ENCODE results near the gene ZNF750.

DNA sequence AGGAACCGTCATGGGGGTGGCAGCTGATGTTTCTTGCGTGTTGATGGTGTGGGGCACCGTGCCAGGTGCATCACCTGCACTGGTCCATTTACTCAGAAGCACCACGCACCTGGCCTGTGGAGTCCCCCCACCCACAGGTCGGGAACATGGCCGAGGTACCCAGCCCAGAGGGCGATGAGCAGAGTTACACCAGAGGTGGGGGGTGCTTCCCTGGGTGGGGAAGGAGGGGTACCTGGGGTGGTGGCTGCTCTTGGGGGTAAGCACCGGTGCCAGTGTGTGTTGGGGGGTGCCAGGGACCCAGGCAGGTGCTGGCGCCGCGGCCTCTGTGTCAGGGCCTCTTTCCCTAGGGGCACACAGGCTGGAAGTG is 5.0 kb upstream of the ZNF750 start:
- TF ChIP-seq, protein P1, sequence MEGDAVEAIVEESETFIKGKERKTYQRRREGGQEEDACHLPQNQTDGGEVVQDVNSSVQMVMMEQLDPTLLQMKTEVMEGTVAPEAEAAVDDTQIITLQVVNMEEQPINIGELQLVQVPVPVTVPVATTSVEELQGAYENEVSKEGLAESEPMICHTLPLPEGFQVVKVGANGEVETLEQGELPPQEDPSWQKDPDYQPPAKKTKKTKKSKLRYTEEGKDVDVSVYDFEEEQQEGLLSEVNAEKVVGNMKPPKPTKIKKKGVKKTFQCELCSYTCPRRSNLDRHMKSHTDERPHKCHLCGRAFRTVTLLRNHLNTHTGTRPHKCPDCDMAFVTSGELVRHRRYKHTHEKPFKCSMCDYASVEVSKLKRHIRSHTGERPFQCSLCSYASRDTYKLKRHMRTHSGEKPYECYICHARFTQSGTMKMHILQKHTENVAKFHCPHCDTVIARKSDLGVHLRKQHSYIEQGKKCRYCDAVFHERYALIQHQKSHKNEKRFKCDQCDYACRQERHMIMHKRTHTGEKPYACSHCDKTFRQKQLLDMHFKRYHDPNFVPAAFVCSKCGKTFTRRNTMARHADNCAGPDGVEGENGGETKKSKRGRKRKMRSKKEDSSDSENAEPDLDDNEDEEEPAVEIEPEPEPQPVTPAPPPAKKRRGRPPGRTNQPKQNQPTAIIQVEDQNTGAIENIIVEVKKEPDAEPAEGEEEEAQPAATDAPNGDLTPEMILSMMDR (IDR thresholded peaks at IDR 0.05), result no peak
- TF ChIP-seq POLR2A (IDR thresholded peaks at IDR 0.05) (no peak), POLR2AphosphoS5 (IDR thresholded peaks at IDR 0.05) (no peak)
